ENCODE measurements around the gene LILRA2. TPM values are rescaled to one million over a fixed set of nuclear protein-coding genes. Genes with fewer than 3 reads are reported as not detected.
"Not testable (repeated sequence)": the region's sequence is repeated elsewhere in the genome, so short reads cannot be mapped to it uniquely, and the experiment has no call there.

LILRA2 gene
- total RNA-seq, 1 experiment from 2014 or later: not detected

GRCh38 chr19:54630782-54631181 is 57.2 kb downstream of the LILRA2 start:
- DNase-seq (ENCODE audit: low read depth in 1 of 2, low spot score in 2 of 2): no peak
- H3K4me1 ChIP-seq (replicated peaks): no peaks in the 10 kb centered on the region
- H3K27me3 ChIP-seq (replicated peaks): no peaks in the 10 kb centered on the region
- no peak overlapping the region for H3K4me3 ChIP-seq
- no peaks in the 10 kb centered on the region for H3K36me3 ChIP-seq
- H3K9me3 ChIP-seq (replicated peaks): no peaks in the 10 kb centered on the region
- H3K27ac ChIP-seq: no peak overlapping the region

GRCh38 chr19:54631489-54632337 is 58.1 kb downstream of the LILRA2 start:
- H3K27ac ChIP-seq; H3K27me3 ChIP-seq (replicated peaks); H3K9me3 ChIP-seq (replicated peaks): not testable (repeated sequence)

GRCh38 chr19:54632517-54632916 is 58.9 kb downstream of the LILRA2 start:
- not testable (repeated sequence) for H3K4me1 ChIP-seq (replicated peaks); DNase-seq (ENCODE audit: low read depth in 1 of 2, low spot score in 2 of 2); H3K9me3 ChIP-seq (replicated peaks); H3K36me3 ChIP-seq; H3K4me3 ChIP-seq; H3K27ac ChIP-seq; H3K27me3 ChIP-seq (replicated peaks)

More at GRCh38 chr19:54631489-54632337, 58.1 kb downstream of the LILRA2 start:
- DNase-seq (ENCODE audit: low read depth in 1 of 2, low spot score in 2 of 2); H3K4me3 ChIP-seq; H3K36me3 ChIP-seq; H3K4me1 ChIP-seq (replicated peaks): not testable (repeated sequence)

- H3K27ac ChIP-seq: no peak overlapping the region
- H3K27me3 ChIP-seq (replicated peaks): no peaks in the 10 kb centered on the region
- H3K36me3 ChIP-seq: no peaks in the 10 kb centered on the region
- no peaks in the 10 kb centered on the region for H3K9me3 ChIP-seq (replicated peaks)
- no peak for DNase-seq (ENCODE audit: low read depth in 1 of 2, low spot score in 2 of 2)
- H3K4me1 ChIP-seq (replicated peaks): no peaks in the 10 kb centered on the region
- no peak overlapping the region for H3K4me3 ChIP-seq
These were observed 59.8 kb downstream of the LILRA2 start for GRCh38 chr19:54633401-54633800.

GRCh38 chr19:54636081-54636480 is 62.5 kb downstream of the LILRA2 start:
- DNase-seq (ENCODE audit: low read depth in 1 of 2, low spot score in 2 of 2); H3K4me3 ChIP-seq; H3K4me1 ChIP-seq (replicated peaks); H3K9me3 ChIP-seq (replicated peaks); H3K27ac ChIP-seq; H3K36me3 ChIP-seq; H3K27me3 ChIP-seq (replicated peaks): not testable (repeated sequence)

GRCh38 chr19:54638683-54639082 is 65.1 kb downstream of the LILRA2 start:
- no peaks in the 10 kb centered on the region for H3K36me3 ChIP-seq
- no peak overlapping the region for H3K27ac ChIP-seq
- DNase-seq (ENCODE audit: low read depth in 1 of 2, low spot score in 2 of 2): no peak
- peaks cover 6% of the 10 kb centered on the region for H3K27me3 ChIP-seq (replicated peaks)
- no peaks in the 10 kb centered on the region for H3K4me1 ChIP-seq (replicated peaks)
- H3K4me3 ChIP-seq: no peak overlapping the region
- H3K9me3 ChIP-seq (replicated peaks): no peaks in the 10 kb centered on the region

Other genes starting within 250 kb of the LILRA2 start
- gene LILRA4, start 234.6 kb upstream of the LILRA2 start, total RNA-seq (2014; rRNA removed; shearing (Covaris generic)): not detected in 2 replicates
- not detected in 2 replicates for gene LAIR1, start 208.9 kb upstream of the LILRA2 start, total RNA-seq (2014; rRNA removed; shearing (Covaris generic))
- gene TTYH1, start 158.3 kb upstream of the LILRA2 start, total RNA-seq (2014; rRNA removed; shearing (Covaris generic)): not detected in 2 replicates
- gene LENG8, start 124.6 kb upstream of the LILRA2 start, total RNA-seq (2014; rRNA removed; shearing (Covaris generic)): 9.5 and 14.4 TPM in 2 replicates
- 4.0 and 5.4 TPM in 2 replicates for gene LENG9, start 110.0 kb upstream of the LILRA2 start, total RNA-seq (2014; rRNA removed; shearing (Covaris generic))
- gene CDC42EP5, start 100.5 kb upstream of the LILRA2 start, total RNA-seq (2014; rRNA removed; shearing (Covaris generic)): 1.2 and 8.8 TPM in 2 replicates
- not detected in 2 replicates for gene LAIR2, start 71.0 kb upstream of the LILRA2 start, total RNA-seq (2014; rRNA removed; shearing (Covaris generic))
- gene LILRA1, start 19.8 kb downstream of the LILRA2 start, total RNA-seq (2014; rRNA removed; shearing (Covaris generic)): not detected in 2 replicates
- gene LILRB1, start 56.7 kb downstream of the LILRA2 start, total RNA-seq (2014; rRNA removed; shearing (Covaris generic)): not detected in 2 replicates
- gene LILRB4, start 89.2 kb downstream of the LILRA2 start, total RNA-seq (2014; rRNA removed; shearing (Covaris generic)): not detected in 2 replicates
- not detected in 2 replicates for gene KIR3DL3, start 150.7 kb downstream of the LILRA2 start, total RNA-seq (2014; rRNA removed; shearing (Covaris generic))
- gene KIR2DL3, start 164.7 kb downstream of the LILRA2 start, total RNA-seq (2014; rRNA removed; shearing (Covaris generic)): not detected in 2 replicates
- gene KIR2DL1, start 196.0 kb downstream of the LILRA2 start, total RNA-seq (2014; rRNA removed; shearing (Covaris generic)): not detected in 2 replicates
- gene KIR2DL4, start 229.8 kb downstream of the LILRA2 start, total RNA-seq (2014; rRNA removed; shearing (Covaris generic)): not detected in 2 replicates
- not detected in 2 replicates for gene KIR3DL1, start 242.7 kb downstream of the LILRA2 start, total RNA-seq (2014; rRNA removed; shearing (Covaris generic))